SK-N-SH treated with all-trans-retinoic acid at 6 μM for 48 hours (cell line): Measurements from ENCODE around the gene DVL3.

ENCODE experiments used
- ARNTL ChIP-seq: fragments of 450-650 bp; formaldehyde crosslinking; IDR thresholded peaks from 2 replicates; pipeline ENCODE4 v1.5.0; 2020; ENCODE audit warnings: low read depth, mild to moderate bottlenecking, moderate library complexity, borderline replicate concordance
- BACH2 ChIP-seq: fragments of 250-450 bp; sonication (Bioruptor Pico); IDR thresholded peaks from 2 replicates; pipeline ENCODE4 v1.9.0; 2021; ENCODE audit warnings: mild to moderate bottlenecking, borderline replicate concordance
- TOX ChIP-seq: fragments of 250-450 bp; sonication (Bioruptor Pico); IDR thresholded peaks from 2 replicates; pipeline ENCODE4 v1.8.0; 2021; ENCODE audit warnings: mild to moderate bottlenecking, moderate library complexity, borderline replicate concordance
- ZFP3 ChIP-seq: fragments of 250-450 bp; sonication (Bioruptor Pico); IDR thresholded peaks from 2 replicates; pipeline ENCODE4 v1.5.0; 2020; ENCODE audit warnings: mild to moderate bottlenecking, moderate library complexity
- ZFP30 ChIP-seq: fragments of 450-650 bp; formaldehyde crosslinking; IDR thresholded peaks from 2 replicates; pipeline ENCODE4 v1.5.0; 2022; ENCODE audit warnings: mild to moderate bottlenecking, moderate library complexity
- ZNF70 ChIP-seq: fragments of 450-650 bp; formaldehyde crosslinking; IDR thresholded peaks from 2 replicates; pipeline ENCODE4 v1.5.0; 2020; ENCODE audit warnings: mild to moderate bottlenecking, moderate library complexity
- TF ChIP-seq, protein P1 (sequence below): fragments of 250-450 bp; sonication (Bioruptor Pico); IDR thresholded peaks from 2 replicates; pipeline ENCODE4 v1.5.1; 2021; ENCODE audit warnings: mild to moderate bottlenecking, moderate library complexity
- TF ChIP-seq, protein P2 (sequence below): fragments of 250-450 bp; sonication (Bioruptor Pico); IDR thresholded peaks from 2 replicates; pipeline ENCODE4 v1.8.0; 2020; ENCODE audit warnings: mild to moderate bottlenecking, moderate library complexity, borderline replicate concordance
- TF ChIP-seq, protein P3 (sequence below): fragments of 250-450 bp; sonication (Bioruptor Pico); IDR thresholded peaks from 2 replicates; pipeline ENCODE4 v1.5.0; 2020; ENCODE audit warnings: mild to moderate bottlenecking, moderate library complexity
- TF ChIP-seq, protein P4 (sequence below): fragments of 250-450 bp; sonication (Bioruptor Pico); IDR thresholded peaks from 2 replicates; pipeline ENCODE4 v1.5.1; 2020; ENCODE audit warnings: low read depth, mild to moderate bottlenecking, moderate library complexity
- TF ChIP-seq, protein P5 (sequence below): fragments of 250-450 bp; sonication (Bioruptor Pico); IDR thresholded peaks from 2 replicates; pipeline ENCODE4 v1.8.0; 2021; ENCODE audit warnings: low read depth, mild to moderate bottlenecking, moderate library complexity, borderline replicate concordance

DNA sequence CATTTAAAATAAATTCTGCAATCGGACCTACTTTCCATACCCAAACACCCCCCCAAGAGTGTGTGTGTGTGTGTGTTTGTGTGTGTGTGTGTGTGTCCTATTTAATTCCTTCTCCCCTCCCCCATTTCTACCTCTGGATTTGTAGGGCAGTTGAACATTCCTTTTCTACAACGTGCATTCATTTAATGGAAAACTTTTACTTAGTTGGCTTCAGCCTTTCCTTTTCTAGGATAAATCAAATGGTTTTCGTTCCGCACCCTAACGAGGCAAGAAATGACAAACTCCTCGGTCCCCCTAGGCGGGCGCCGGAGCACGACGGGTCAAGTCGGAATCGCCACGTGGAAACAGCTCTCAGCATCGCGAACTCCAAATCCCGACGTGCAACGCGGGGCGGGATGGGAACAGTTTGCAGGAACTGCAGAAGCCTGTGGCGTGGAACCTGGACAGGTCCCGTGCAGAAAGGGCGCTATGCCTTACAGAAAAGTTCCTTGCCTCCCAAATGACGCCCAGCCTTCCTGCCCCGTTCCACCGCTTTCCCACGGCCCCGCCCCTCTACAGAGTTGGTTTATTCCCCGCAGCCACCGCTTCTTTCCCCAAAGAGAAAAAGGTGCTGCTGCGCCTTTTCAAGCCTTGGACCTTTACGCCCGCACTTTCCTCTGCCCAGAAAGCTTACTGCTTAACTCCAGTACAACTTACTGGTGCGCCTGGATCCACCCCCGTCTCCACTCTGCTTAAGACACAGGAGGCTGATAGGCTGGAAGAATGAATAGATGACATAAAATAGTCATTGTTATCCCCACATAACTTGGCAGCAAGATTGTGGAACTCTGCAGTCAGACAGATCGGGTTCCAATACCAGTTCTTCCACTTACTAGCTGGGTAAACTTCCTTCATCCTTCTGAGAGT, 21.1 kb upstream of the DVL3 start:
- no peak for TF ChIP-seq ARNTL (CRISPR knock-in tag)
- TF ChIP-seq ZFP3 (CRISPR knock-in tag): no peak
- no peak for TF ChIP-seq TOX (CRISPR knock-in tag)
- TF ChIP-seq, protein P1, sequence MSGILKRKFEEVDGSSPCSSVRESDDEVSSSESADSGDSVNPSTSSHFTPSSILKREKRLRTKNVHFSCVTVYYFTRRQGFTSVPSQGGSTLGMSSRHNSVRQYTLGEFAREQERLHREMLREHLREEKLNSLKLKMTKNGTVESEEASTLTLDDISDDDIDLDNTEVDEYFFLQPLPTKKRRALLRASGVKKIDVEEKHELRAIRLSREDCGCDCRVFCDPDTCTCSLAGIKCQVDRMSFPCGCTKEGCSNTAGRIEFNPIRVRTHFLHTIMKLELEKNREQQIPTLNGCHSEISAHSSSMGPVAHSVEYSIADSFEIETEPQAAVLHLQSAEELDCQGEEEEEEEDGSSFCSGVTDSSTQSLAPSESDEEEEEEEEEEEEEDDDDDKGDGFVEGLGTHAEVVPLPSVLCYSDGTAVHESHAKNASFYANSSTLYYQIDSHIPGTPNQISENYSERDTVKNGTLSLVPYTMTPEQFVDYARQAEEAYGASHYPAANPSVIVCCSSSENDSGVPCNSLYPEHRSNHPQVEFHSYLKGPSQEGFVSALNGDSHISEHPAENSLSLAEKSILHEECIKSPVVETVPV: no peak
- TF ChIP-seq ZFP30: no peak
- TF ChIP-seq, protein P2, sequence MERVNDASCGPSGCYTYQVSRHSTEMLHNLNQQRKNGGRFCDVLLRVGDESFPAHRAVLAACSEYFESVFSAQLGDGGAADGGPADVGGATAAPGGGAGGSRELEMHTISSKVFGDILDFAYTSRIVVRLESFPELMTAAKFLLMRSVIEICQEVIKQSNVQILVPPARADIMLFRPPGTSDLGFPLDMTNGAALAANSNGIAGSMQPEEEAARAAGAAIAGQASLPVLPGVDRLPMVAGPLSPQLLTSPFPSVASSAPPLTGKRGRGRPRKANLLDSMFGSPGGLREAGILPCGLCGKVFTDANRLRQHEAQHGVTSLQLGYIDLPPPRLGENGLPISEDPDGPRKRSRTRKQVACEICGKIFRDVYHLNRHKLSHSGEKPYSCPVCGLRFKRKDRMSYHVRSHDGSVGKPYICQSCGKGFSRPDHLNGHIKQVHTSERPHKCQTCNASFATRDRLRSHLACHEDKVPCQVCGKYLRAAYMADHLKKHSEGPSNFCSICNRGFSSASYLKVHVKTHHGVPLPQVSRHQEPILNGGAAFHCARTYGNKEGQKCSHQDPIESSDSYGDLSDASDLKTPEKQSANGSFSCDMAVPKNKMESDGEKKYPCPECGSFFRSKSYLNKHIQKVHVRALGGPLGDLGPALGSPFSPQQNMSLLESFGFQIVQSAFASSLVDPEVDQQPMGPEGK (CRISPR knock-in tag): no peak
- TF ChIP-seq, protein P3, sequence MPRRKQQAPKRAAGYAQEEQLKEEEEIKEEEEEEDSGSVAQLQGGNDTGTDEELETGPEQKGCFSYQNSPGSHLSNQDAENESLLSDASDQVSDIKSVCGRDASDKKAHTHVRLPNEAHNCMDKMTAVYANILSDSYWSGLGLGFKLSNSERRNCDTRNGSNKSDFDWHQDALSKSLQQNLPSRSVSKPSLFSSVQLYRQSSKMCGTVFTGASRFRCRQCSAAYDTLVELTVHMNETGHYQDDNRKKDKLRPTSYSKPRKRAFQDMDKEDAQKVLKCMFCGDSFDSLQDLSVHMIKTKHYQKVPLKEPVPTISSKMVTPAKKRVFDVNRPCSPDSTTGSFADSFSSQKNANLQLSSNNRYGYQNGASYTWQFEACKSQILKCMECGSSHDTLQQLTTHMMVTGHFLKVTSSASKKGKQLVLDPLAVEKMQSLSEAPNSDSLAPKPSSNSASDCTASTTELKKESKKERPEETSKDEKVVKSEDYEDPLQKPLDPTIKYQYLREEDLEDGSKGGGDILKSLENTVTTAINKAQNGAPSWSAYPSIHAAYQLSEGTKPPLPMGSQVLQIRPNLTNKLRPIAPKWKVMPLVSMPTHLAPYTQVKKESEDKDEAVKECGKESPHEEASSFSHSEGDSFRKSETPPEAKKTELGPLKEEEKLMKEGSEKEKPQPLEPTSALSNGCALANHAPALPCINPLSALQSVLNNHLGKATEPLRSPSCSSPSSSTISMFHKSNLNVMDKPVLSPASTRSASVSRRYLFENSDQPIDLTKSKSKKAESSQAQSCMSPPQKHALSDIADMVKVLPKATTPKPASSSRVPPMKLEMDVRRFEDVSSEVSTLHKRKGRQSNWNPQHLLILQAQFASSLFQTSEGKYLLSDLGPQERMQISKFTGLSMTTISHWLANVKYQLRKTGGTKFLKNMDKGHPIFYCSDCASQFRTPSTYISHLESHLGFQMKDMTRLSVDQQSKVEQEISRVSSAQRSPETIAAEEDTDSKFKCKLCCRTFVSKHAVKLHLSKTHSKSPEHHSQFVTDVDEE (CRISPR knock-in tag): no peak
- no peak for TF ChIP-seq ZNF70 (CRISPR knock-in tag)
- TF ChIP-seq BACH2 (CRISPR knock-in tag): no peak
- TF ChIP-seq, protein P4, sequence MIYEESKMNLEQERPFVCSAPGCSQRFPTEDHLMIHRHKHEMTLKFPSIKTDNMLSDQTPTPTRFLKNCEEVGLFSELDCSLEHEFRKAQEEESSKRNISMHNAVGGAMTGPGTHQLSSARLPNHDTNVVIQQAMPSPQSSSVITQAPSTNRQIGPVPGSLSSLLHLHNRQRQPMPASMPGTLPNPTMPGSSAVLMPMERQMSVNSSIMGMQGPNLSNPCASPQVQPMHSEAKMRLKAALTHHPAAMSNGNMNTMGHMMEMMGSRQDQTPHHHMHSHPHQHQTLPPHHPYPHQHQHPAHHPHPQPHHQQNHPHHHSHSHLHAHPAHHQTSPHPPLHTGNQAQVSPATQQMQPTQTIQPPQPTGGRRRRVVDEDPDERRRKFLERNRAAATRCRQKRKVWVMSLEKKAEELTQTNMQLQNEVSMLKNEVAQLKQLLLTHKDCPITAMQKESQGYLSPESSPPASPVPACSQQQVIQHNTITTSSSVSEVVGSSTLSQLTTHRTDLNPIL (CRISPR knock-in tag): no peak
- TF ChIP-seq, protein P5, sequence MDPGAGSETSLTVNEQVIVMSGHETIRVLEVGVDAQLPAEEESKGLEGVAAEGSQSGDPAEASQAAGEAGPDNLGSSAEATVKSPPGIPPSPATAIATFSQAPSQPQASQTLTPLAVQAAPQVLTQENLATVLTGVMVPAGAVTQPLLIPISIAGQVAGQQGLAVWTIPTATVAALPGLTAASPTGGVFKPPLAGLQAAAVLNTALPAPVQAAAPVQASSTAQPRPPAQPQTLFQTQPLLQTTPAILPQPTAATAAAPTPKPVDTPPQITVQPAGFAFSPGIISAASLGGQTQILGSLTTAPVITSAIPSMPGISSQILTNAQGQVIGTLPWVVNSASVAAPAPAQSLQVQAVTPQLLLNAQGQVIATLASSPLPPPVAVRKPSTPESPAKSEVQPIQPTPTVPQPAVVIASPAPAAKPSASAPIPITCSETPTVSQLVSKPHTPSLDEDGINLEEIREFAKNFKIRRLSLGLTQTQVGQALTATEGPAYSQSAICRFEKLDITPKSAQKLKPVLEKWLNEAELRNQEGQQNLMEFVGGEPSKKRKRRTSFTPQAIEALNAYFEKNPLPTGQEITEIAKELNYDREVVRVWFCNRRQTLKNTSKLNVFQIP (CRISPR knock-in tag): no peak
